GM23338 (cell line): ENCODE measurements around the gene CNTNAP2. TPM values are rescaled to one million over a fixed set of nuclear protein-coding genes. Genes with fewer than 3 reads are reported as not detected.

Source experiments
- ATAC-seq: fragments of 200-7000 bp; cut with Tn5 transposase; 3 replicates; pipeline ENCODE4 v1.9.1; 2020
- DNase-seq: peaks from one replicate; pipeline ENCODE4 v3.0.0-alpha.2; 2015; ENCODE audit warnings: low spot score
- H2AFZ ChIP-seq: fragments of 200-600 bp; sonication (generic); 2 replicates; pipeline ENCODE4 v1.8.0; 2016; ENCODE audit warnings: antibody characterized with exemption, mild to moderate bottlenecking, moderate library complexity
- H3F3A ChIP-seq: fragments of 200-600 bp; sonication (generic); replicated peaks from 2 replicates; pipeline ENCODE4 v1.8.0; 2017; ENCODE audit warnings: antibody characterized with exemption, mixed run types, low read depth
- H3K27ac ChIP-seq: fragments of 200-600 bp; sonication (generic); 2 replicates; pipeline ENCODE4 v1.6.1; 2016; ENCODE audit warnings: low read depth
- H3K27me3 ChIP-seq: fragments of 200-600 bp; sonication (generic); 2 replicates; pipeline ENCODE4 v1.8.0; 2016; ENCODE audit warnings: mild to moderate bottlenecking, mixed run types, moderate library complexity; ENCODE audit not compliant: insufficient read depth
- H3K36me3 ChIP-seq: fragments of 200-600 bp; sonication (generic); 2 replicates; pipeline ENCODE4 v1.8.0; 2016; ENCODE audit warnings: mild to moderate bottlenecking; ENCODE audit not compliant: insufficient read depth
- H3K4me1 ChIP-seq: fragments of 200-600 bp; sonication (generic); 2 replicates; pipeline ENCODE4 v1.8.0; 2016; ENCODE audit warnings: mild to moderate bottlenecking, moderate library complexity; ENCODE audit not compliant: insufficient read depth
- H3K4me2 ChIP-seq: fragments of 200-600 bp; sonication (generic); 2 replicates; pipeline ENCODE4 v1.7.1; 2017; ENCODE audit warnings: mixed run types
- H3K4me3 ChIP-seq: fragments of 200-600 bp; sonication (generic); 2 replicates; pipeline ENCODE4 v1.6.1; 2016; ENCODE audit warnings: mixed run types
- H3K79me2 ChIP-seq: fragments of 200-600 bp; sonication (generic); replicated peaks from 2 replicates; pipeline ENCODE4 v1.8.0; 2017; ENCODE audit warnings: mild to moderate bottlenecking; ENCODE audit not compliant: insufficient read depth
- H3K9me2 ChIP-seq: fragments of 200-600 bp; sonication (generic); 2 replicates; pipeline ENCODE4 v1.8.0; 2017; ENCODE audit not compliant: insufficient read depth
- H4K20me1 ChIP-seq: fragments of 200-600 bp; sonication (generic); replicated peaks from 2 replicates; pipeline ENCODE4 v1.8.0; 2017; ENCODE audit warnings: mild to moderate bottlenecking; ENCODE audit not compliant: insufficient read depth
- H3K27ac Mint-ChIP-seq: 2 replicates; pipeline ENCODE4 v1.8.0; 2020; ENCODE audit warnings: inconsistent platforms, mild to moderate bottlenecking, moderate library complexity, mixed read lengths
- H3K27me3 Mint-ChIP-seq: 3 replicates; pipeline ENCODE4 v1.8.0; 2022; ENCODE audit warnings: low read depth, mild to moderate bottlenecking, moderate library complexity, mixed read lengths, inconsistent platforms; ENCODE audit not compliant: insufficient read depth, poor library complexity
- H3K36me3 Mint-ChIP-seq: 3 replicates; pipeline ENCODE4 v1.8.0; 2021; ENCODE audit warnings: low read depth, mild to moderate bottlenecking, inconsistent platforms, moderate library complexity, mixed read lengths
- H3K4me1 Mint-ChIP-seq: 3 replicates; pipeline ENCODE4 v1.8.0; 2020; ENCODE audit warnings: mild to moderate bottlenecking, inconsistent platforms, mixed read lengths
- H3K4me3 Mint-ChIP-seq: 3 replicates; pipeline ENCODE4 v1.8.0; 2021; ENCODE audit warnings: moderate library complexity, mild to moderate bottlenecking, inconsistent platforms, mixed read lengths
- H3K9me3 Mint-ChIP-seq: 3 replicates; pipeline ENCODE4 v1.8.0; 2020; ENCODE audit warnings: moderate library complexity, mild to moderate bottlenecking, inconsistent platforms, mixed read lengths
- CTCF ChIP-seq, 2 experiments: fragments of 200-600 bp in 1 of 2; sonication (generic) in 1 of 2; conservative IDR thresholded peaks; 2 replicates each; pipeline versions ENCODE4 v1.5.1 to v1.6.1; 2016 to 2017; ENCODE audit warnings: antibody characterized with exemption in 2 of 2, low read depth in 2 of 2, mild to moderate bottlenecking in 2 of 2, moderate library complexity in 1 of 2
- ETS1 ChIP-seq: IDR thresholded peaks from 2 replicates; pipeline ENCODE4 v1.6.1; 2016; ENCODE audit warnings: antibody characterized with exemption
- JUNB ChIP-seq: IDR thresholded peaks from one replicate; pipeline ENCODE4 v1.6.1; 2016; ENCODE audit warnings: antibody characterized with exemption; ENCODE audit not compliant: unreplicated experiment
- POLR2AphosphoS5 ChIP-seq: IDR thresholded peaks from 2 replicates; pipeline ENCODE4 v1.6.1; 2016; ENCODE audit warnings: antibody characterized with exemption, low read depth
- STAT1 ChIP-seq: IDR thresholded peaks from one replicate; pipeline ENCODE4 v1.6.1; 2016; ENCODE audit warnings: antibody characterized with exemption; ENCODE audit not compliant: unreplicated experiment
- ZNF331 ChIP-seq: fragments of 250-450 bp; sonication (Bioruptor Pico); IDR thresholded peaks from 2 replicates; pipeline ENCODE4 v1.5.0; 2020; ENCODE audit warnings: low read depth, mild to moderate bottlenecking, moderate library complexity
- polyA plus RNA-seq: library from polyadenylated mRNA; unstranded; fragments of >200 nt; fragmentation: Nextera tagmentation; extraction: Ambion mirVana; gene quantifications from 2 replicates; pipeline ENCODE4 v1.2.1, GENCODE V29; 2016
- total RNA-seq: library from RNA; depleted of rRNA; stranded (reverse); fragments of >200 nt; shearing (Covaris generic); gene quantifications from 2 replicates; pipeline ENCODE4 v1.2.3, GENCODE V29; 2014
- TF ChIP-seq, protein P1 (sequence below): fragments of 250-450 bp; sonication (Bioruptor Pico); IDR thresholded peaks from 2 replicates; pipeline ENCODE4 v1.5.0; 2020; ENCODE audit warnings: mild to moderate bottlenecking, moderate library complexity

CNTNAP2 gene
- total and polyA plus RNA-seq, 2 experiments from 2014 or later, result 38.2 to 61.3 TPM

GRCh38 chr7:147078312-147078711, 961.7 kb downstream of the CNTNAP2 start (continued):
- TF ChIP-seq, protein P1, sequence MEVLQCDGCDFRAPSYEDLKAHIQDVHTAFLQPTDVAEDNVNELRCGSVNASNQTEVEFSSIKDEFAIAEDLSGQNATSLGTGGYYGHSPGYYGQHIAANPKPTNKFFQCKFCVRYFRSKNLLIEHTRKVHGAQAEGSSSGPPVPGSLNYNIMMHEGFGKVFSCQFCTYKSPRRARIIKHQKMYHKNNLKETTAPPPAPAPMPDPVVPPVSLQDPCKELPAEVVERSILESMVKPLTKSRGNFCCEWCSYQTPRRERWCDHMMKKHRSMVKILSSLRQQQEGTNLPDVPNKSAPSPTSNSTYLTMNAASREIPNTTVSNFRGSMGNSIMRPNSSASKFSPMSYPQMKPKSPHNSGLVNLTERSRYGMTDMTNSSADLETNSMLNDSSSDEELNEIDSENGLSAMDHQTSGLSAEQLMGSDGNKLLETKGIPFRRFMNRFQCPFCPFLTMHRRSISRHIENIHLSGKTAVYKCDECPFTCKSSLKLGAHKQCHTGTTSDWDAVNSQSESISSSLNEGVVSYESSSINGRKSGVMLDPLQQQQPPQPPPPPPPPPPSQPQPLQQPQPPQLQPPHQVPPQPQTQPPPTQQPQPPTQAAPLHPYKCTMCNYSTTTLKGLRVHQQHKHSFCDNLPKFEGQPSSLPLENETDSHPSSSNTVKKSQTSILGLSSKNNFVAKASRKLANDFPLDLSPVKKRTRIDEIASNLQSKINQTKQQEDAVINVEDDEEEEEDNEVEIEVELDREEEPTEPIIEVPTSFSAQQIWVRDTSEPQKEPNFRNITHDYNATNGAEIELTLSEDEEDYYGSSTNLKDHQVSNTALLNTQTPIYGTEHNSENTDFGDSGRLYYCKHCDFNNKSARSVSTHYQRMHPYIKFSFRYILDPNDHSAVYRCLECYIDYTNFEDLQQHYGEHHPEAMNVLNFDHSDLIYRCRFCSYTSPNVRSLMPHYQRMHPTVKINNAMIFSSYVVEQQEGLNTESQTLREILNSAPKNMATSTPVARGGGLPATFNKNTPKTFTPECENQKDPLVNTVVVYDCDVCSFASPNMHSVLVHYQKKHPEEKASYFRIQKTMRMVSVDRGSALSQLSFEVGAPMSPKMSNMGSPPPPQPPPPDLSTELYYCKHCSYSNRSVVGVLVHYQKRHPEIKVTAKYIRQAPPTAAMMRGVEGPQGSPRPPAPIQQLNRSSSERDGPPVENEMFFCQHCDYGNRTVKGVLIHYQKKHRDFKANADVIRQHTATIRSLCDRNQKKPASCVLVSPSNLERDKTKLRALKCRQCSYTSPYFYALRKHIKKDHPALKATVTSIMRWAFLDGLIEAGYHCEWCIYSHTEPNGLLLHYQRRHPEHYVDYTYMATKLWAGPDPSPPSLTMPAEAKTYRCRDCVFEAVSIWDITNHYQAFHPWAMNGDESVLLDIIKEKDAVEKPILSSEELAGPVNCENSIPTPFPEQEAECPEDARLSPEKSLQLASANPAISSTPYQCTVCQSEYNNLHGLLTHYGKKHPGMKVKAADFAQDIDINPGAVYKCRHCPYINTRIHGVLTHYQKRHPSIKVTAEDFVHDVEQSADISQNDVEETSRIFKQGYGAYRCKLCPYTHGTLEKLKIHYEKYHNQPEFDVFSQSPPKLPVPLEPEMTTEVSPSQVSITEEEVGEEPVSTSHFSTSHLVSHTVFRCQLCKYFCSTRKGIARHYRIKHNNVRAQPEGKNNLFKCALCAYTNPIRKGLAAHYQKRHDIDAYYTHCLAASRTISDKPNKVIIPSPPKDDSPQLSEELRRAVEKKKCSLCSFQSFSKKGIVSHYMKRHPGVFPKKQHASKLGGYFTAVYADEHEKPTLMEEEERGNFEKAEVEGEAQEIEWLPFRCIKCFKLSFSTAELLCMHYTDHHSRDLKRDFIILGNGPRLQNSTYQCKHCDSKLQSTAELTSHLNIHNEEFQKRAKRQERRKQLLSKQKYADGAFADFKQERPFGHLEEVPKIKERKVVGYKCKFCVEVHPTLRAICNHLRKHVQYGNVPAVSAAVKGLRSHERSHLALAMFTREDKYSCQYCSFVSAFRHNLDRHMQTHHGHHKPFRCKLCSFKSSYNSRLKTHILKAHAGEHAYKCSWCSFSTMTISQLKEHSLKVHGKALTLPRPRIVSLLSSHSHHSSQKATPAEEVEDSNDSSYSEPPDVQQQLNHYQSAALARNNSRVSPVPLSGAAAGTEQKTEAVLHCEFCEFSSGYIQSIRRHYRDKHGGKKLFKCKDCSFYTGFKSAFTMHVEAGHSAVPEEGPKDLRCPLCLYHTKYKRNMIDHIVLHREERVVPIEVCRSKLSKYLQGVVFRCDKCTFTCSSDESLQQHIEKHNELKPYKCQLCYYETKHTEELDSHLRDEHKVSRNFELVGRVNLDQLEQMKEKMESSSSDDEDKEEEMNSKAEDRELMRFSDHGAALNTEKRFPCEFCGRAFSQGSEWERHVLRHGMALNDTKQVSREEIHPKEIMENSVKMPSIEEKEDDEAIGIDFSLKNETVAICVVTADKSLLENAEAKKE (CRISPR knock-in tag), result no peak
- TF ChIP-seq STAT1, result no peak

DNA sequence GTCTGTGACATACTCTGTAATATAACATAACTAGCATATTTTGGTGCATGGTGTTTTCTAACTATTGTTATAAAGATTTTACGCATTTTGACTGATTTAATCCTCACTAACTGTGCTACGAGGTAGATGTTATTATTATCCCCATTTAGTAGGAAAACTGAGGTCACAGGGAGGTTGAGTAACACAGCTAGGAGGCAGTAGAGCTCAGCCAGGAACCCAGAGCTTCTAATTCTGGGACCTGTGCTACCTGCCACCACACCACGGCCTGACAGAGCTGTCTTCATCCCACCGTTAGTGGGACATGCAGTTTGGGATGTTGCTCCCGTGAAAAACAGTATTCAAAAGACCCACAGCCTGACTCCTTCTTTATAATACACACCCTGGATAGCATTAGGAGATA, 962.5 kb downstream of the CNTNAP2 start:
- H3K27ac Mint-ChIP-seq, result no peak overlapping the region
- H3K4me2 ChIP-seq, result no peak overlapping the region
- no peak overlapping the region for H2AFZ ChIP-seq
- H3K9me2 ChIP-seq, result no peaks in the 10 kb centered on the region
- H4K20me1 ChIP-seq, result no peaks in the 10 kb centered on the region
- H3K4me1 ChIP-seq, result no peaks in the 10 kb centered on the region
- no peaks in the 10 kb centered on the region for H3K36me3 ChIP-seq
- H3K36me3 Mint-ChIP-seq, result no peaks in the 10 kb centered on the region
- H3K4me3 Mint-ChIP-seq, result no peak overlapping the region
- H3F3A ChIP-seq, result no peaks in the 10 kb centered on the region
- no peak for TF ChIP-seq STAT1
- no peak for TF ChIP-seq ETS1
- no peak for TF ChIP-seq POLR2AphosphoS5
- peak in 1 of 2 experiments; percentile 46; a peak in 3 of 4 replicates for TF ChIP-seq CTCF (conservative IDR thresholded peaks at IDR 0.05; ENCODE audit: low read depth in 2 of 2)
- TF ChIP-seq JUNB, result no peak
- no peak for TF ChIP-seq ZNF331 (CRISPR knock-in tag)
- H3K4me3 ChIP-seq, result no peak overlapping the region
- ATAC-seq (no peak), DNase-seq (peak; percentile 3)
- H3K79me2 ChIP-seq, result no peaks in the 10 kb centered on the region
- H3K27me3 ChIP-seq, result no peaks in the 10 kb centered on the region
- no peak overlapping the region for H3K27ac ChIP-seq
- H3K4me1 Mint-ChIP-seq, result no peaks in the 10 kb centered on the region
- H3K27me3 Mint-ChIP-seq, result no peaks in the 10 kb centered on the region
- H3K9me3 Mint-ChIP-seq, result peaks cover 11% of the 10 kb centered on the region; the same call in 1 of the 3 replicates
